HEK293 (cell line): Measurements from ENCODE around the gene DOP1B.

Experiments
- CTCF ChIA-PET: fragments of 350-600 bp; formaldehyde crosslinking; extraction: SDS; loops from one replicate; lab custom pipeline; 2021; ENCODE audit warnings: antibody characterized with exemption; lab: Yijun Ruan, JAX
- POLR2A ChIA-PET: fragments of 300-600 bp; formaldehyde crosslinking; extraction: SDS; loops from one replicate; lab custom pipeline; 2020; ENCODE audit warnings: antibody characterized with exemption, inconsistent platforms; lab: Yijun Ruan, JAX
- H3K27ac ChIP-seq: fragments of 200-500 bp; sonication (Bioruptor generic); 2 replicates; pipeline ENCODE4 v1.5.1; 2014; ENCODE audit warnings: low read depth, low read length, control low read depth, inconsistent platforms; ENCODE audit errors: extremely low read depth
- H3K36me3 ChIP-seq, 2 experiments: fragments of 200-500 bp in 1 of 2; sonication (Bioruptor generic) in 1 of 2; 1 replicate in 1 of 2; 2 replicates in 1 of 2; pipeline ENCODE4 v1.5.1; 2014 to 2017; ENCODE audit warnings: inconsistent platforms in 2 of 2, low read length in 2 of 2; ENCODE audit not compliant: control insufficient read depth in 2 of 2, insufficient read depth in 1 of 2
- H3K4me1 ChIP-seq: fragments of 200-500 bp; sonication (Bioruptor generic); 2 replicates; pipeline ENCODE4 v1.5.1; 2014; ENCODE audit warnings: mild to moderate bottlenecking, low read length, inconsistent platforms; ENCODE audit not compliant: control insufficient read depth, insufficient read depth
- H3K4me3 ChIP-seq: 2 replicates; pipeline ENCODE4 v1.5.1; 2011; ENCODE audit warnings: low read depth, mild to moderate bottlenecking, control low read depth, low read length, moderate library complexity
- H3K9me3 ChIP-seq: fragments of 200-500 bp; sonication (Bioruptor generic); 2 replicates; pipeline ENCODE4 v1.5.1; 2014; ENCODE audit warnings: low read depth, low read length, inconsistent platforms; ENCODE audit not compliant: control insufficient read depth, insufficient read depth
- BCL11B ChIP-seq: fragments of 450-650 bp; formaldehyde crosslinking; IDR thresholded peaks from 2 replicates; pipeline ENCODE4 v1.5.1; 2016; ENCODE audit warnings: low read depth, missing biosample characterization, missing genetic modification characterization
- FEZF1 ChIP-seq: fragments of 450-650 bp; formaldehyde crosslinking; IDR thresholded peaks from 2 replicates; pipeline ENCODE4 v1.5.1; 2016; ENCODE audit warnings: missing biosample characterization, missing genetic modification characterization
- GLI2 ChIP-seq: fragments of 450-650 bp; formaldehyde crosslinking; IDR thresholded peaks from 2 replicates; pipeline ENCODE4; 2017; ENCODE audit warnings: missing biosample characterization, missing genetic modification characterization, low read depth, borderline replicate concordance
- KLF16 ChIP-seq: fragments of 450-650 bp; formaldehyde crosslinking; IDR thresholded peaks from 2 replicates; pipeline ENCODE4 v1.5.1; 2017; ENCODE audit warnings: missing biosample characterization, missing genetic modification characterization
- MYNN ChIP-seq: fragments of 450-650 bp; formaldehyde crosslinking; IDR thresholded peaks from 2 replicates; pipeline ENCODE4 v1.5.1; 2016; ENCODE audit warnings: missing biosample characterization, missing genetic modification characterization, borderline replicate concordance
- OVOL3 ChIP-seq: fragments of 450-650 bp; formaldehyde crosslinking; IDR thresholded peaks from 2 replicates; pipeline ENCODE4 v1.5.1; 2016; ENCODE audit warnings: missing biosample characterization, missing genetic modification characterization
- PRDM1 ChIP-seq: fragments of 450-650 bp; formaldehyde crosslinking; IDR thresholded peaks from 2 replicates; pipeline ENCODE4; 2016; ENCODE audit warnings: missing biosample characterization, missing genetic modification characterization
- ZFP3 ChIP-seq: fragments of 450-650 bp; formaldehyde crosslinking; IDR thresholded peaks from 2 replicates; pipeline ENCODE4 v1.5.1; 2016; ENCODE audit warnings: low read depth, missing biosample characterization, missing genetic modification characterization
- ZNF112 ChIP-seq: fragments of 450-650 bp; formaldehyde crosslinking; IDR thresholded peaks from 2 replicates; pipeline ENCODE4 v1.5.0; 2017; ENCODE audit warnings: missing biosample characterization, missing genetic modification characterization
- ZNF114 ChIP-seq: fragments of 450-650 bp; formaldehyde crosslinking; IDR thresholded peaks from 2 replicates; pipeline ENCODE4 v1.5.0; 2017; ENCODE audit warnings: missing biosample characterization, missing genetic modification characterization
- ZNF121 ChIP-seq: fragments of 450-650 bp; formaldehyde crosslinking; IDR thresholded peaks from 2 replicates; pipeline ENCODE4 v1.5.1; 2016; ENCODE audit warnings: missing biosample characterization, missing genetic modification characterization
- ZNF174 ChIP-seq: fragments of 450-650 bp; formaldehyde crosslinking; IDR thresholded peaks from 2 replicates; pipeline ENCODE4 v1.5.0; 2017; ENCODE audit warnings: missing biosample characterization, mild to moderate bottlenecking, missing genetic modification characterization
- ZNF341 ChIP-seq: fragments of 450-650 bp; formaldehyde crosslinking; IDR thresholded peaks from 2 replicates; pipeline ENCODE4; 2016; ENCODE audit warnings: low read depth, missing biosample characterization, missing genetic modification characterization
- ZNF433 ChIP-seq: fragments of 450-650 bp; formaldehyde crosslinking; IDR thresholded peaks from 2 replicates; pipeline ENCODE4 v1.5.1; 2016; ENCODE audit warnings: missing biosample characterization, missing genetic modification characterization, low read depth
- ZNF48 ChIP-seq: fragments of 450-650 bp; formaldehyde crosslinking; IDR thresholded peaks from 2 replicates; pipeline ENCODE4 v1.5.1; 2016; ENCODE audit warnings: missing biosample characterization, missing genetic modification characterization
- ZNF548 ChIP-seq: fragments of 450-650 bp; formaldehyde crosslinking; IDR thresholded peaks from 2 replicates; pipeline ENCODE4 v1.5.1; 2016; ENCODE audit warnings: missing biosample characterization, missing genetic modification characterization
- ZNF596 ChIP-seq: fragments of 450-650 bp; IDR thresholded peaks from 2 replicates; pipeline ENCODE4 v1.5.0; 2018; ENCODE audit warnings: missing biosample characterization, mild to moderate bottlenecking, missing genetic modification characterization, moderate library complexity
- ZNF621 ChIP-seq: fragments of 450-650 bp; formaldehyde crosslinking; IDR thresholded peaks from 2 replicates; pipeline ENCODE4 v1.5.1; 2017; ENCODE audit warnings: missing biosample characterization, missing genetic modification characterization
- ZNF629 ChIP-seq: fragments of 450-650 bp; formaldehyde crosslinking; IDR thresholded peaks from 2 replicates; pipeline ENCODE4 v1.5.1; 2017; ENCODE audit warnings: missing biosample characterization, missing genetic modification characterization
- ZNF701 ChIP-seq: fragments of 450-650 bp; formaldehyde crosslinking; IDR thresholded peaks from 2 replicates; pipeline ENCODE4 v1.5.1; 2016; ENCODE audit warnings: missing biosample characterization, missing genetic modification characterization
- ZNF76 ChIP-seq: fragments of 450-650 bp; formaldehyde crosslinking; IDR thresholded peaks from 2 replicates; pipeline ENCODE4; 2016; ENCODE audit warnings: low read depth, missing biosample characterization, missing genetic modification characterization, borderline replicate concordance
- ZXDB ChIP-seq: fragments of 450-650 bp; formaldehyde crosslinking; IDR thresholded peaks from 2 replicates; pipeline ENCODE4 v1.5.1; 2016; ENCODE audit warnings: missing biosample characterization, missing genetic modification characterization
- TF ChIP-seq, protein P1 (sequence below): fragments of 450-650 bp; formaldehyde crosslinking; IDR thresholded peaks from 2 replicates; pipeline ENCODE4 v1.5.1; 2016; ENCODE audit warnings: missing biosample characterization, missing genetic modification characterization
- TF ChIP-seq, protein P2 (sequence below): fragments of 450-650 bp; formaldehyde crosslinking; IDR thresholded peaks from 2 replicates; pipeline ENCODE4 v1.5.1; 2016; ENCODE audit warnings: missing biosample characterization, missing genetic modification characterization
- TF ChIP-seq, protein P3 (sequence below): fragments of 450-650 bp; formaldehyde crosslinking; IDR thresholded peaks from 2 replicates; pipeline ENCODE4 v1.5.1; 2016; ENCODE audit warnings: missing biosample characterization, missing genetic modification characterization
- TF ChIP-seq, protein P4 (sequence below): fragments of 450-650 bp; formaldehyde crosslinking; IDR thresholded peaks from 2 replicates; pipeline ENCODE4 v1.5.1; 2016; ENCODE audit warnings: missing biosample characterization, missing genetic modification characterization, low read depth
- TF ChIP-seq, protein P5 (sequence below): fragments of 450-650 bp; formaldehyde crosslinking; IDR thresholded peaks from 2 replicates; pipeline ENCODE4 v1.5.1; 2016; ENCODE audit warnings: missing biosample characterization, missing genetic modification characterization, borderline replicate concordance
- TF ChIP-seq, protein P6 (sequence below): fragments of 450-650 bp; formaldehyde crosslinking; IDR thresholded peaks from 2 replicates; pipeline ENCODE4 v1.5.1; 2016; ENCODE audit warnings: missing biosample characterization, missing genetic modification characterization

DOP1B gene

DNA sequence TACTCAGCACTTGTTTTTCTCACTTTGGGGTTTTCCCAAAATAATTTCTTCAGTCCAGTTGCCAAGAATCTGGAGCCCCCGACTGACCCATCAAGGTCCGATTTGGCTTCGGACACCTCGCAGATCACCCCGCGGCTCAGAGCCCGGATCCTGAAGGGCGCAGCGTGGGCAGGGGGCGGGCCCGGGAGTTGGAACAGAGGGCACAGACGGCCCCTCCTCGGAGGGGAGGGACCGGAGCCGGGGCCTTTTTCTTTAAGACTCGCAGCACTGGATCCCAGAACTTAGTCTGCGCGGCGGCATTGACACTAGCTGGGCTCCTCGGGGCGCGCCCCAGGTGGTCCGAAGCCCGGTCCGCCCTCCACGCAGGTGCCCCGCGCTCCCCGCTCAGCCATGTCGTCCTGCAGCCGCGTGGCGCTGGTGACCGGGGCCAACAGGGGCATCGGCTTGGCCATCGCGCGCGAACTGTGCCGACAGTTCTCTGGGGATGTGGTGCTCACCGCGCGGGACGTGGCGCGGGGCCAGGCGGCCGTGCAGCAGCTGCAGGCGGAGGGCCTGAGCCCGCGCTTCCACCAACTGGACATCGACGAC lies 21.7 kb upstream of the DOP1B start, which contains the start of gene CBR3:
TSS of gene CBR3 (plus strand) at position 277 of the 588 bp plus-strand sequence. CDS start at position 391, 114 bp downstream.
- peak within 1 kb of the TSS; percentile 54 for H3K4me3 ChIP-seq
- H3K36me3 ChIP-seq = peaks cover 2 to 3% of the 10 kb centered on the region in 2 experiments; a peak in 2 of 3 replicates
- peaks cover 7% of the 10 kb centered on the region for H3K4me1 ChIP-seq
- POLR2A ChIA-PET = interaction anchor here (1.4 to 3.8 kb wide), 5 partner anchors 15 to 194 kb away, joined by 3 to 21 read pairs (median 6); partner anchors contain the start of genes CBR1 and MORC3
- CTCF ChIA-PET = interaction anchor here (0.8 kb wide), 1 partner anchor 195 kb away, joined by 3 read pairs; no protein-coding TSS in a partner anchor
- peak within 1 kb of the TSS; percentile 71 for H3K27ac ChIP-seq
- H3K9me3 ChIP-seq = no peaks in the 10 kb centered on the region
- TF ChIP-seq, protein P1, sequence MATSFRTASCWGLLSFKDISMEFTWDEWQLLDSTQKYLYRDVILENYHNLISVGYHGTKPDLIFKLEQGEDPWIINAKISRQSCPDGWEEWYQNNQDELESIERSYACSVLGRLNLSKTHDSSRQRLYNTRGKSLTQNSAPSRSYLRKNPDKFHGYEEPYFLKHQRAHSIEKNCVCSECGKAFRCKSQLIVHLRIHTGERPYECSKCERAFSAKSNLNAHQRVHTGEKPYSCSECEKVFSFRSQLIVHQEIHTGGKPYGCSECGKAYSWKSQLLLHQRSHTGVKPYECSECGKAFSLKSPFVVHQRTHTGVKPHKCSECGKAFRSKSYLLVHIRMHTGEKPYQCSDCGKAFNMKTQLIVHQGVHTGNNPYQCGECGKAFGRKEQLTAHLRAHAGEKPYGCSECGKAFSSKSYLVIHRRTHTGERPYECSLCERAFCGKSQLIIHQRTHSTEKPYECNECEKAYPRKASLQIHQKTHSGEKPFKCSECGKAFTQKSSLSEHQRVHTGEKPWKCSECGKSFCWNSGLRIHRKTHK (tag by site-specific recombination) = no peak
- no peak for TF ChIP-seq ZNF433 (tag by site-specific recombination)
- TF ChIP-seq, protein P2, sequence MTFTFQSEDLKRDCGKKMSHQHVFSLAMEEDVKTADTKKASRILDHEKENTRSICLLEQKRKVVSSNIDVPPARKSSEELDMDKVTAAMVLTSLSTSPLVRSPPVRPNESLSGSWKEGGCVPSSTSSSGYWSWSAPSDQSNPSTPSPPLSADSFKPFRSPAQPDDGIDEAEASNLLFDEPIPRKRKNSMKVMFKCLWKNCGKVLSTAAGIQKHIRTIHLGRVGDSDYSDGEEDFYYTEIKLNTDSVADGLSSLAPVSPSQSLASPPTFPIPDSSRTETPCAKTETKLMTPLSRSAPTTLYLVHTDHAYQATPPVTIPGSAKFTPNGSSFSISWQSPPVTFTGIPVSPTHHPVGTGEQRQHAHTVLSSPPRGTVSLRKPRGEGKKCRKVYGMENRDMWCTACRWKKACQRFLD = no peak
- TF ChIP-seq BCL11B (tag by site-specific recombination) = 0 out of 2 replicates have a peak, but pooled peaks have one; percentile 16
- TF ChIP-seq ZNF48 (tag by site-specific recombination) = no peak
- TF ChIP-seq ZNF548 (tag by site-specific recombination) = peak; percentile 12; the same call in 1 of the 2 replicates
- no peak; the same call in 1 of the 2 replicates for TF ChIP-seq ZXDB (tag by site-specific recombination)
- TF ChIP-seq GLI2 (tag by site-specific recombination) = no peak
- TF ChIP-seq MYNN (tag by site-specific recombination) = no peak
- no peak for TF ChIP-seq ZNF114 (tag by site-specific recombination)
- no peak for TF ChIP-seq ZNF112
- 0 out of 2 replicates have a peak, but pooled peaks have one; percentile 6 for TF ChIP-seq ZNF629
- TF ChIP-seq, protein P3, sequence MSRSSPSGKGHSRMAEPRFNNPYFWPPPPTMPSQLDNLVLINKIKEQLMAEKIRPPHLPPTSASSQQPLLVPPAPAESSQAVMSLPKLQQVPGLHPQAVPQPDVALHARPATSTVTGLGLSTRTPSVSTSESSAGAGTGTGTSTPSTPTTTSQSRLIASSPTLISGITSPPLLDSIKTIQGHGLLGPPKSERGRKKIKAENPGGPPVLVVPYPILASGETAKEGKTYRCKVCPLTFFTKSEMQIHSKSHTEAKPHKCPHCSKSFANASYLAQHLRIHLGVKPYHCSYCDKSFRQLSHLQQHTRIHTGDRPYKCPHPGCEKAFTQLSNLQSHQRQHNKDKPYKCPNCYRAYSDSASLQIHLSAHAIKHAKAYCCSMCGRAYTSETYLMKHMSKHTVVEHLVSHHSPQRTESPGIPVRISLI (tag by site-specific recombination) = no peak
- TF ChIP-seq, protein P4, sequence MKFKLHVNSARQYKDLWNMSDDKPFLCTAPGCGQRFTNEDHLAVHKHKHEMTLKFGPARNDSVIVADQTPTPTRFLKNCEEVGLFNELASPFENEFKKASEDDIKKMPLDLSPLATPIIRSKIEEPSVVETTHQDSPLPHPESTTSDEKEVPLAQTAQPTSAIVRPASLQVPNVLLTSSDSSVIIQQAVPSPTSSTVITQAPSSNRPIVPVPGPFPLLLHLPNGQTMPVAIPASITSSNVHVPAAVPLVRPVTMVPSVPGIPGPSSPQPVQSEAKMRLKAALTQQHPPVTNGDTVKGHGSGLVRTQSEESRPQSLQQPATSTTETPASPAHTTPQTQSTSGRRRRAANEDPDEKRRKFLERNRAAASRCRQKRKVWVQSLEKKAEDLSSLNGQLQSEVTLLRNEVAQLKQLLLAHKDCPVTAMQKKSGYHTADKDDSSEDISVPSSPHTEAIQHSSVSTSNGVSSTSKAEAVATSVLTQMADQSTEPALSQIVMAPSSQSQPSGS (tag by site-specific recombination) = no peak
- TF ChIP-seq, protein P5, sequence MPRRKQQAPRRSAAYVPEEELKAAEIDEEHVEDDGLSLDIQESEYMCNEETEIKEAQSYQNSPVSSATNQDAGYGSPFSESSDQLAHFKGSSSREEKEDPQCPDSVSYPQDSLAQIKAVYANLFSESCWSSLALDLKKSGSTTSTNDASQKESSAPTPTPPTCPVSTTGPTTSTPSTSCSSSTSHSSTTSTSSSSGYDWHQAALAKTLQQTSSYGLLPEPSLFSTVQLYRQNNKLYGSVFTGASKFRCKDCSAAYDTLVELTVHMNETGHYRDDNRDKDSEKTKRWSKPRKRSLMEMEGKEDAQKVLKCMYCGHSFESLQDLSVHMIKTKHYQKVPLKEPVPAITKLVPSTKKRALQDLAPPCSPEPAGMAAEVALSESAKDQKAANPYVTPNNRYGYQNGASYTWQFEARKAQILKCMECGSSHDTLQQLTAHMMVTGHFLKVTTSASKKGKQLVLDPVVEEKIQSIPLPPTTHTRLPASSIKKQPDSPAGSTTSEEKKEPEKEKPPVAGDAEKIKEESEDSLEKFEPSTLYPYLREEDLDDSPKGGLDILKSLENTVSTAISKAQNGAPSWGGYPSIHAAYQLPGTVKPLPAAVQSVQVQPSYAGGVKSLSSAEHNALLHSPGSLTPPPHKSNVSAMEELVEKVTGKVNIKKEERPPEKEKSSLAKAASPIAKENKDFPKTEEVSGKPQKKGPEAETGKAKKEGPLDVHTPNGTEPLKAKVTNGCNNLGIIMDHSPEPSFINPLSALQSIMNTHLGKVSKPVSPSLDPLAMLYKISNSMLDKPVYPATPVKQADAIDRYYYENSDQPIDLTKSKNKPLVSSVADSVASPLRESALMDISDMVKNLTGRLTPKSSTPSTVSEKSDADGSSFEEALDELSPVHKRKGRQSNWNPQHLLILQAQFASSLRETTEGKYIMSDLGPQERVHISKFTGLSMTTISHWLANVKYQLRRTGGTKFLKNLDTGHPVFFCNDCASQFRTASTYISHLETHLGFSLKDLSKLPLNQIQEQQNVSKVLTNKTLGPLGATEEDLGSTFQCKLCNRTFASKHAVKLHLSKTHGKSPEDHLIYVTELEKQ (tag by site-specific recombination) = peak; percentile 3; the same call in 1 of the 2 replicates
- TF ChIP-seq ZNF596 (tag by site-specific recombination) = no peak
- TF ChIP-seq, protein P6, sequence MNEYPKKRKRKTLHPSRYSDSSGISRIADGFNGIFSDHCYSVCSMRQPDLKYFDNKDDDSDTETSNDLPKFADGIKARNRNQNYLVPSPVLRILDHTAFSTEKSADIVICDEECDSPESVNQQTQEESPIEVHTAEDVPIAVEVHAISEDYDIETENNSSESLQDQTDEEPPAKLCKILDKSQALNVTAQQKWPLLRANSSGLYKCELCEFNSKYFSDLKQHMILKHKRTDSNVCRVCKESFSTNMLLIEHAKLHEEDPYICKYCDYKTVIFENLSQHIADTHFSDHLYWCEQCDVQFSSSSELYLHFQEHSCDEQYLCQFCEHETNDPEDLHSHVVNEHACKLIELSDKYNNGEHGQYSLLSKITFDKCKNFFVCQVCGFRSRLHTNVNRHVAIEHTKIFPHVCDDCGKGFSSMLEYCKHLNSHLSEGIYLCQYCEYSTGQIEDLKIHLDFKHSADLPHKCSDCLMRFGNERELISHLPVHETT (tag by site-specific recombination) = no peak; the same call in 1 of the 2 replicates
- TF ChIP-seq OVOL3 = no peak; the same call in 1 of the 2 replicates
- TF ChIP-seq ZFP3 = no peak
- no peak for TF ChIP-seq FEZF1 (tag by site-specific recombination)
- TF ChIP-seq ZNF174 (tag by site-specific recombination) = no peak
- TF ChIP-seq KLF16 (tag by site-specific recombination) = peak; percentile 14; the same call in 1 of the 2 replicates
- TF ChIP-seq ZNF121 (tag by site-specific recombination) = peak; percentile 54; the same call in 1 of the 2 replicates
- TF ChIP-seq ZNF76 (tag by site-specific recombination) = 0 out of 2 replicates have a peak, but pooled peaks have one; percentile 18
- TF ChIP-seq ZNF341 = no peak
- TF ChIP-seq PRDM1 (tag by site-specific recombination) = no peak
- no peak for TF ChIP-seq ZNF621 (tag by site-specific recombination)
- no peak for TF ChIP-seq ZNF701 (tag by site-specific recombination)
